Kidney tubule cell (primary cell): Measurements from ENCODE around the gene UBE2QL1.

Source experiments
- DNase-seq: peaks from one replicate; pipeline ENCODE4 v3.0.0-alpha.2; 2018; ENCODE audit warnings: low spot score

UBE2QL1 gene

DNA sequence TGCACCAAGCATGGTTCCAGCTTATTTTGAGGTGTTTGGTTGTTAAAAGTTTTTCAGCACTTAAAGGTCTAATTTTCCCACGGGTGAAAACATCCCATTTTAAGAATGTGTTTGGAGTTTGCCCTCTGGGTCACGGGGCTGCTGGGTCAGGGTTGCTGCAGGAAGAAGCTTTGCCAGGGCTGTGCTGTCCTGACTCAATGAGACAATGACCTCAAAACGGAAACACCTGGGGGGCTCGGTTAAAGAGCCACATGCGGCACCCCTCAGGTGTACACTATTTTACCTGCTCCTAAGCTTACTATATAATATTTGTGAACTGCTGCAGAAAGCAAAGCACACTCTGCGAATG lies 27.6 kb downstream of the UBE2QL1 start:
- no peak for DNase-seq

DNA sequence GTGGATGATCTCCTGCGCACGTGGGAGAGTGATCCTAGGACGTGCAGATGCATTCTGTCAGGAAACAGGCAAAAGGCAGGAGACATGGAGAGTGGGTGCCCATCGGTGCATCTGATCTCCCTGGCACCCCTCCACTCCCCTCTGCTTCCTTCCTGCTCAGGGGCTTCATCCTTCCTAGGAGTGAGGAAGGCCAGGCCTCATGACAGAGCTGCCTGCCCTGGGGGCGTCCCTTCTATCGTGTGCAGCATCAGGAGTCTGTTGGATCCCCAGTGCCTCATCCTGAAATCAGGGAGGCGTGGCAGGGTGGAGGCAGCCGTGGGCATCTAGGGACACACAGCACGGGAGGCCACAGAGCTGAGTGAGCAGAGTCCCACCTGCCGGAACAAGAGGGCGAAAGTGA lies 30.1 kb downstream of the UBE2QL1 start:
- DNase-seq: no peak

DNA sequence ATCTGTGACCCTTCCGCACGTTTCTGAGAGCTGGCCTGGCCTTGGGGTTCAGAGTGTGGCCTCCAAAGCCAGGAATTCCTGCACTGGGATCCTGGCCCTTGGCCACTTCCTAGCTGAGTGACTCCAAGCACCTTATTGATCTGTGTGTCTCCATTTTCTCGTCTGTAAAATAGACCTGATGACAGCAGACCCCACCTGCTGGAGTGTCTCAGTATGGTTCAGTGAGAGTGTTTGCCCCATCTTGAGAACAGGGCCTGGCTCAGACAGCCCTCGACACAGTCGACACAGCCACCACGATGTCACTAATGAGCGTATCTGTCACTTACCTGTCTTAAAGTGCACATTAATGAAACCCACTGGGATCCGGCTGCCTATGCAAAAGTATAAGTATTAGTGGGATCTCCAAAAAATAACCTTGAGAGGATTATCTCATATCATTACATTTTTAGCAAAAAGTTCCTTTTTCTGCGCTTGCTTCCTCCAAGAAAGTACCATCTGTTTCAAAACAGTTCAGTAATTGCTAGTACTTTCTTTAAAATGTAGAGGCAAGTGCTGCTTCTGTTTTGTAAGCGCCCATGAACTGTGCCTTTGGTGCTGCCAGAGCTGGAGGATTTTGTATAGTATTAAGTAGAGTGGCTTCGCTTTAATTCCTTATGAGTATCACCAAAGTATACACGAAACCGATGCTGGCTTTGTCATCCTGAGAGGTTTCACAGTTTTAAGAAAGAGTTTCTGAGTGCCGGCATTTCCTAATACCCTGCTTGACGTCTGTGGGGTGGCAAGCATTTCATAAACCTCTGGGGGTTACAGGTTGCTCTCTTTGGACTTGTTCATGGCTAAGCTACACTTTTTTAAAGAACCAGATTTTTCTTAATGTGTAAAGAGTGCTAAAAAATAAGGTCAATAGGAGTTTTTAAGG lies 31.7 kb downstream of the UBE2QL1 start:
- DNase-seq: no peak

DNA sequence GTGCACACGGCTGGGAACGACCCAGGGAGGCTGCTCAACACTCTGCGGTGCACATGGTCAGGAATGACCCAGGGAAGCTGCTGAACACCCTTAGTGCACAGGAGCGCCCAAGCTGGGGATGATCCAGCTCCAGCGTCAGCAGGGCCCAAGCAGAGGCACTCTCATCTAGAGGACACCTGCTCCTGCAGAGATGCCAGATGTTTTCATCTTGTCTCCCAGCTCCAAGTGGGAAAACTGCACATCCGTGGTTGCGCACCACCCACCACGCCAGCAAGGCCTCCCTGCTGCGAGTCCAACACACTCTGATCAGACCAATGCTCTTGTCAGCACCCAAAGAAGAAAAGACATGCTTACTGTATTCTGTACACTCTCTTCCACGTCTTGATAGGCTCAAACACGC lies 34.1 kb downstream of the UBE2QL1 start:
- no peak for DNase-seq

DNA sequence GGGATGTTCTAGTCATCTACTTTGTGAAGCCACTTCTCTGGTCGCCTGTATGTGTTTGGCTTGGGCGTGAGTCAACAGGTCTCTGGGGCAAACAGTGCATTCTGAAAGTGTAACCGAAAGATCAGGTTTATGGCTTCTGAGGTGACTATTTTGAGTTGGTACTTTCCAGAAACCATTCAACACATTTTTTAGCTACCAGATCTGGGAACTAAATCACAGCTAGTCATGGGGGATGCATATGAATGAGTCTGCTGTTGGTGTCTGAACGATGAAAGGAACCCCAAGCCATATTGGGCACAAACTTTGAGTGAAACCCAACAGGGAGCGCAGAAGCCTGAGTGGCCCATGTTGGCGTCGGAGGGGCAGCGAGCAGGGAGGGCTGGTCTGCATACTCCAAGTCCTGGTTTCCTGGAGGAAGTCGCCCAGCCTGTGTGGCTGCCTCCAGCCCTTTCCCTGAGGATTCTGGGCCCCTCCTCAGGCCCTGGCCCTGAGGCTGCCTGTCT lies 35.3 kb downstream of the UBE2QL1 start:
- no peak for DNase-seq

DNA sequence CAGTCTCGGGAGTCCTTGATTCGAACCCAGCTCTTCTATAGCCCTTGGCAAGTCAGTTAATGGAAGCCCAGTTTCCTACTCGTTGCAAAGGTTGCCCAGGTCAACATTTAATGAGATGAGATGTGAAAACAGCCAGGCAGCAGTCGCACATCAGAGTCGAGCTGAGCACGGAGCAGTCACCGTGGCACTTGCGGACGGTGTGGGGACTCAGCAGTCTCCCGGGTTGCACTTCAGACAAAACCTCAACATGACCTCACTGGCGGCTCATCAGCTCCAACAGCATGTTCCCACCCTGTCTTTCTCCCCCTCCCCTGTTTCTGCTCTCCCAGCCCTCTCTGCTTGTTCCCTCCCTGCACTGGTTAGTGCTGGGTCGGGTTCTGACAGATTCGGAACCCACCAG lies 35.8 kb downstream of the UBE2QL1 start:
- DNase-seq: no peak

DNA sequence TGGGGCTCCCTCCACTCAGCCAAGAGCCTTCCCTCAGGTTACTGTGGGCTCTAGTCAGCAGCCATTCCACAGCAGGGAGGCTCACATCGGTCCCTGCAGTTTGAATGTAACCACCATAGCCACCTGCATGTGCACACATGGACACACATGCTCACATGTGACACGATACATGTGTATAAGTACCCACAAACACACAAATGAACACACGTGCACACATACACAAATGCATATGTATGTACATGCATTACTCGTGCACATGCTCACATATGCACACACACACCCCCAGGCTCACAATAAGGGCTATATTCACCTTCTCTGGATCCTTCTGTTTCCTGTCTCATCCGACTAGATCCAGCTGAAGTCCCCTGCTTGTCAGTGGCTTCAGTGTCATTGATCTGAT lies 36.2 kb downstream of the UBE2QL1 start:
- DNase-seq: no peak

DNA sequence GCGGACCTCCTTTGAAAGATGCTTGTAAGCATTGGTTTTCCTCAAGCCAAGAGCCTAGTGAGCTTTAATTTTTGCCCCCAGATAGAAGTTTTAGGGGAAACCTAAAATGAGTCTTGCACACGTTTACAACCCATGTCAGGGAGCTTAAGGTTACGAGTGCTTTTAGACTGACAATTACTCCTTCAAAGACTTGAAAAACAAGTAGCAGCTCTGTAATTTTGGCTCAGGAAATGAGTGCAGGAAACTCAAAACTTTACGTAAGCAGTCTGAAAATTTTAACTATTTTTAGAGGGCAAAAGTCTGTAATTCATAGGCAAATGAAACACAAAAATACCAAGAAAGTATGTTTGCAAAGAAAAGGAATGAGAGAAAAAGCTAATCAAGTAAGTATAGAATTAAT lies 36.8 kb downstream of the UBE2QL1 start:
- DNase-seq: no peak

DNA sequence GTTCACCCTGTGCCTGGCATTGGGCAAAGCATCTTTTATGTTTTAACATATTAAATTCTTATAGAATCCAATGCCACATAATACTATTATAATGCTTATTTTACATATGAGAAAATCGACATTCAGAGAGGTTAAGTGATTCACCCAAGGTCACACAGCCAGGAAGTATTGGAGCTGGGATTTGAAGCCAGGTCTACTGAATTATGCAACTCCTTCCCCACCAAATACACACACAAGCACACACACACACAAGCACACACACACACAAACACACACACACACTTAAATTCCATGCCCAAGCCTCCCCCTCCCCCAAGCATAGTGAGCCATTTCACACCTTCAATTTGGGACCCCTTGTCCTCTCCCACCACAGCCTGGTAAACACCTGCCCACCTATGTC lies 37.4 kb downstream of the UBE2QL1 start:
- no peak for DNase-seq

DNA sequence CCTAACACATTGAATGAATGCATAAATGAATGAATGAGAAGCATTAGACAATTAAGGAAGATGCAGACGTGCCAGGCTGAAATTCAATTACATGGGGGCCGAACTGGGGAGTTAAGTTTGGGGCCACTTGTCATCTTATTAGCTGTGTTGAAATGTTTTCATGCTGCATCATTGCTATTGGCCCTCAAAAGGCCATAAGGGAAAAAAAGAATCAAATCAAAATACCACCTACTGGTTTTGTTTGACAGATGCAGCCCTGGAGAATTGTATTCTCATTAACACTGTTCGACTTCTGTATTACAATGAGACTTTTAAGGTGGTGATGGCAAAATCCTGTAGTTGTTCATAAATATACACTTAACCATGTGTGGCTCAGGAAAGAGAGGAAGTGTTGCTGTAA lies 38.4 kb downstream of the UBE2QL1 start:
- DNase-seq: no peak

DNA sequence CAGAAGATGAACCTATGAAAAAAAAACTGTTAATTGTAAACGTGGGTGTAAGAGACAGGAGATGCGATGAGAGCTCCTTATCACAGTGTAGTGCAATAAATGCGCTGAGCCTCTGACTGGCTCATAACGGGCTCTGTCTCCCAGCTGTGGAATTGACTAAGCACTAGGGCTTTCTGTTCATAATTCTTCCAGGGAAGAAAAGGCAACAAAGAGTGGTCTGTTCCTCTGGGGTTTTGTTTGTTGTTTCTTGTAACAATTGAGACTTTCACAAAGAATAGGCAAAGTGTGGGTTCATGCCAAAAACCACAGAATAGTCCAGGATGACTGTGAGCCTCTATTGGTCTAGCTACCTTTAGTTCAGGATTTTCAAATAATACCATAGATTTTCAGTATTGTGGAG lies 39.4 kb downstream of the UBE2QL1 start:
- DNase-seq: no peak

DNA sequence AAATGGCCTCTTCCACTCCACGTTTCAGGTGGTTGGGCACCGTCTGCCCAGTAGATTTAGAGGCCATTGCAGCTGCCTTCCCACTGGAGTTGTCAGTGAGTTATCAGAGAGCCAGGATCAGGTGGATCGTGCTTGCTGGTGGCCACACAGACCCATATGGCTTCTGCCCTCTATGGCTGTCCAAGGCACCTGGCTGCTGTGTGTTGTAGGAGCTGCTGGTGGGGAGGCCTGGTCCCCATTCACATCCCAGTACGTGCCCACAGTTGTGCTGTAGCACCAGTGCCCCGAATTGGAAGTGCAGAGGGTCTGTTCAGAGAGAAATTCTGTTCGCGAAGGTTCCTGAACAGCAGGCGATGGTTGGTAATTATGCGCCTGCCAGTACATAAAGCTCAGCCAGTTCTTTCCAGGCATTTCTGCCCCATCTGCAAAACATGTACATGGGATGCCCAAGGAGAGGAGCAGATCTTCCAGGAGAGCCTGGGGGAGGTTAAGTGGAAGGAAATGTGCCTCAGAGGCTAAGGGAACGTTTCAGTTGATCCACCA lies 41.1 kb downstream of the UBE2QL1 start:
- DNase-seq: no peak

DNA sequence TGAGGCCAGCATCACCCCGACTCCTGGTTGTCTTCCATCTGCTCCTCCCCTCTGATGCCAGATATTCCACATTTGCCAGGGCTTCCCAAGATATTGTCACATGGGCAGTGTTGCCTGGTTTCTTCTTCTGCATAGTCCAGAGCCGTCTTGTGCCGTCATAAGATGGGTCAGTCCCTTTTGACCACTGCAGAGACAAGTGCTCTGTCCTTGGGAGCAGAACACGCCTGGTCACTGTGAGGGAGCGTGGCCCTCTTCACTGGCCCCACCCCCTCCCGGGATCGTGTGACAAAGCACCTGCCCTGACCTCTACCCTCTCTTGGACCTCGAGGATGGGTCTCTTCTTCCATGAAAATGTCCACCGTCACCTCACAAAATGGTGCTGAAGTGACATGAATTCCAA lies 41.6 kb downstream of the UBE2QL1 start:
- DNase-seq: no peak

DNA sequence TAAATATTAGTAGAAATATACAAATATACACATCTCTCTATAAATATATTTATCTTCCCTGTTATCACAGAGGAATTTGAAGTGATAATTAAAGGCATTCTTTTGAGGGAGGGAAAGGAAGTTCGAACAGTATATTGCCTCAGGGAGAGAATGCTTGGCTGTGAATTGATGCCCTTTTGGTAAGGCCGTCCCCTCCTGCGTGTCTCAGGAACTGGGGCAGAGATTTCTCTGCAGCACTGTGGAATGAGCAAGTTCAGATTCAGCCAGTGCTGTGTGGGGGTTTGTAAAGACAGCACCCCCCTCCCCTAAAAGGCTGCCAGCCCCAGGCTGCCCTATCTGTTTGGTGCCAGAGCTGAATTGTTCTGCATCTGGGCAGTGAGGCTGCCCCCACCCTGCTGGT lies 42.0 kb downstream of the UBE2QL1 start:
- no peak for DNase-seq

DNA sequence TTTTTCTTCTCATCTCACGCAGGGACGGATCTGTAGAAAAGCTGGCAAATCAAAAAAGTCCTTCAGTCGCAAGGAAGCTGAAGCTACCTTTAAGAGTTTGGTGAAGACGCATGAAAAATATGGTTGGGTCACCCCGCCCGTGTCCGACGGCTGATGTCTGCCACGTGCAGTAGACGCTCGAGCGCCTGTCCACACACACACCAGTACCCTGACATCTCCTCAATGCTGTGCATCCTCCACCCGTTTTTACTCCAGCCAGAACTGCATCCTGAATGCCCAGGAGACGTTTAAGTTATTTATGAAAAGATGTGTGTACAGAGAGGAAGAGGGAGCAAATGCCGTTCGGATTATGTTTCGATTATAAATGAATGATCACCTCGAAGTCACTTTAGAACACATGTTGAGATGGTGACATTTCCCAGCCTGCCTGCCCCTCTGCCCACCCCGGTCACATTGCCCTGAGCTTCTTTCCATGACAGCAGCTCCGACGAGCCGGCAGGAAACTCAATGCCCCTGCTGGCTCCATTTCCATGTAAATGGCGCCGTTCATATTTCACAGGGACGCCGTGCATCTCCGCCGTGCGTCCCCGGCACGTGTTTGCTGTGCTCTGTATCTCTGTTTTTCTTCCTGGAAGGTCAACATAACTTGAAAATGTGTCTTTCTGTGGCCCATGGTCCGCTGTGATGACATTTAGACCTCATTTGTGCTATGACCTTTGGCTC lies 42.7 kb downstream of the UBE2QL1 start:
- no peak for DNase-seq

DNA sequence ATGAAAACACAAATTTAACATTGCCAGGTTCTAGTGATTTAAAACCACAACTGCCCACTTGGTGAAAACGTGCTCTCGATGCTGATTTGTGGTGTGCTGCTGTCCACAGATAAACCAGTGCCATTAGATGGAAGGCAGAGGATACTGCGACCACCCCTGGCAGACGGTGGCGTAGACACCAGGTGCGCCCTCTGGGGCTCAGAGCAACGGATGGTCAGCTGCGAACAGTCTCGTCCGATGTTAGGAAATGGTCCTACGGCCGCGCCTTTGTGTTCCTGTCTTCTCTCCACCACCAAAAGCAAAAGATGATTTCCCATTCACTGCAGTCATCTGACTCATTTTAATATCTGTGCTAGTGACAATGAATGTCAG lies 43.2 kb downstream of the UBE2QL1 start:
- DNase-seq: no peak

DNA sequence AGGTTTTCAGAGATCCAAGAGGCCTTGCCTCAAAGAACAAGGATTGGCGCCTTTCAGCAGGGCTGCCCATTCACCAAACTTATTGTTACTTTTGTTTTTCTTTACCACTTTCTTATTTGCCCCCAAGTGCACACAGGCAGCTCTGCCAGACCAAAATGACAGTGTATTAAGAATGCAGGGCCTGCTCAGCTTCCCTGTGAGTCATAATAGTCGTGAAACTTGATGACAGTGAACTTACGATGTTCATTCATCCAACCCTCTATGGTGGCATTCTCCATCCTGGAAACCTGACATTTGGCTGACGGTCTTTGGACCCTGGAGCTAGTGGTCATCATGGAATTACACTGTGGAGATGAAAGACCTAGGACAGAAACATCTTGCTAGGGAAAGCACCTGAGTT lies 44.3 kb downstream of the UBE2QL1 start:
- DNase-seq: no peak

DNA sequence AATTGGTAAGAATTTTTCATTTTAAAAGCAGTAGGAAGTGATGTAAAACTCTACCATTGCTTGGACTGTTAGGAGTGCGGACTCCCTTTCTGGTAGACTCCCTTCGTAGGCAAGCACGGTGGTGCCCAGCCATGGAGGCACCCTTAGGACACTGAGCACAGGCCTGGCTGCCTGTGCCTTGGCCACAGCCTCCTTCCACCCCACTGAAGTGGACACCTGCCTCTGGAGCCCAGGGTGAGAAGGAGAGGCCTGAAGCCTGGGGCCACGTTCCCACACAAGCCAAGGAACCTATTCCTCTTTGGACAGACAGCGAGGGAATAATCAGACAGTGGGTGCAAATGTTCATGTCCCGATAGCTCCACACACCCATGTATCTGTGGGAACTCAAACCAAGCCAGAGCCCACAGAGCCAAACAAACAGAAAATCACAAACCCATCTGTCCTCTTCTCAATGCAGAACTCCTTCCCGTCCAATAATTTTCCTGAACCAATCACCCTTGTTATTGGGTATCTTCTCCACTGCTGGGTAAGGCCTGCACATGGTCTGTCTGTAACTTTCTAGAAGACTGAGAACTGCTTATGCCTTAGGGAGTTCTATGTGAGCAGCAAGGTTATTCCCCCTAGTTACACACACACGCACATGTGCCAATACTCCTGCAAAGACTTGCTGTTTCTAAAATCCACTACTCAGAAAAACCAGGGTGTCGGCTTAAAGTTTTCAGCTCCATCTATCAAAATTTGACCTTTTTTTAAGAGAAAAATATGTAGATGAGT lies 45.2 kb downstream of the UBE2QL1 start:
- DNase-seq: no peak

DNA sequence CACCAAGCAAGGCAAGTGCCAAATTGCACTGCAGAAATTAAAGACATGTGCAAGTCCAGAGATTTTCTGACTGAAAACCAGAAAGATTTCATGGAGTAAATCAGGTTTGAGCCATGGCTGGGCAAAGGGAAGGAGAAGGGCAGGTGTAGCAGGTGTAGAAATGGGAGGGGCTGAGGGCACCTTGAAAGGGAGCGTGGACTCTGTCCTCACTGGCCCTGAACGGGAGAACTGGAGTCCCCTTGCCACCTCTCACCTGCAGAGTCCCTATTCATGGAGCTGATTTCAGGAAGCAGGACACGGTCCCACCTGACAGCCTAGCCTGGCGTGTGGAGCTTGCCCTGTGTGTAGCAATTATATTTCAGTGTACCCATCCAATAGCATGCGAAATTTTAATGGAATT lies 46.3 kb downstream of the UBE2QL1 start:
- DNase-seq: no peak

DNA sequence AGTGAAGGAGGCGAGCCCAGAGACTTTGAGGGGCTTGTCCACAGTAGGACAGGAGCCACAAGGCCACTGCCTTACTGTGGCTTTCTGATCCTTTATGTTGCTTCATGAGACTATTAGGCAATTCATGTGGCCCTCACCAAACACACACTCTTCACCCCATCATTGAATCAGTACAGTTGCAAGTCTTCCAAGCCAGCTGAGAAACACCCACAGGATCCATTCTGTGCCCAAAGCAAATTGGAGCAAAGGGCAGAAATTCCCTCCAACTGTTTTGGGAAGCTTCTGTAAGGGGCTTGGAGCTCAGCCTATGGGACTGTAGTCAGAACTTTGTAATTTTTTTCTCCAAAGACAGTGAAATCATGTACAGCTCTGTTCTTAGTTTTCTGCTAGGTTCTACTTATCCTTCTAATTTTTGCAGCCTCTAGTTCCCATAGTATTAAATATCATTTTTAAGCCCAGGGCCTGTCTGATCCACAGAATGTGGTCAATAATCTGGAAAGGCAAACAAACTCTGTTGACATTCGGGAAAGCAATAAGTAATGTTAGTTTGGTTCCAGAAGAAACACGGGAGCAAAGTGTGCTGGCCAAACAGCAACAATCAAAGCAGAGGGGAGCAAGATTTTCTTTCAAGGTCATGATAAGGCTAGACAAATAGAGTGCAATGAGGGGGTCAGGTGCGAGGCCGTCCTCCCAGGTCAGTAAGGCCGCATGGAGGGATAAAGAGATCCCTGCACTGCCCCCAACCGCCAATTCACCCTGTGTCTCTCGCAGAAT lies 47.0 kb downstream of the UBE2QL1 start:
- DNase-seq: no peak

DNA sequence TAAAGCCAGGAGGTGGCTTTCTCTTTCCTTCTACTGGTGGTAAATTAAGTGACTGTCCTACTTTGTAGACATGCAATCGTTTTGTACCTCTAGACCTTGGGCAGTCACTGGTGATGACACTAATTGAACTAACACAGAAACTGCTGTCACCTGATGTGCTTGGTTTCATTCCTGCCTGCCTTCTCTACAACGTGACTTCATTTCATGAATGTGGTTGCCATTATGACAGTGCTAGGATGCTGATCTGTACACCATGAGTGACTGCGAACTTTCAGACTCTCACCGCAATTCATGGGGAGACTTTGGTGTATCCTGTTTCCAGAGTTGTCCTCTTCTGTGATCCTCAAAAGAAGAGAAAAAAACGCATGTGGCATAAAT lies 47.5 kb downstream of the UBE2QL1 start:
- no peak for DNase-seq

DNA sequence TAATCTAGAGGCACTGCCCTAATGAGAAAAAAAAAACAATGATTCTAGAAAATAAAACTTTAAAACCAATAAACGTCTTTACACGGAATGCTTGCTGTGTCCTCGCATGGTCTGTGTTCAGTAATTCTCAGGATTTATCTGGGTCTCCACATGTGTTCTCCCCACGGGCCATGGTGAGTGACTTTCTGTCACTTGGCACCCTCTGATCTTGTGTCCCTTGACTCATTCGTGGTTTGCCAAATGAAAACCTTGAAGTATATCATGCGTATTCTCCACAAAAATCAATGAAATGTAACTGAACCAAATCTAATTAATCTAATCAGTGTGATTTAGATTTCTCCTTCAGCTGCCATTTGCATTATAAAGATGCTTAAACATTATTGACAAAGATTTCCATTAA lies 48.0 kb downstream of the UBE2QL1 start:
- no peak for DNase-seq
